HEK293T (cell line): ENCODE results near the gene AGMO.

ENCODE experiments used
- BHLHE40 ChIP-seq: fragments of 450-650 bp; IDR thresholded peaks from 2 replicates; pipeline ENCODE4 v1.6.1; 2016; ENCODE audit warnings: mild to moderate bottlenecking, moderate library complexity, borderline replicate concordance
- CTBP1 ChIP-seq: fragments of 450-650 bp; IDR thresholded peaks from 2 replicates; pipeline ENCODE4 v1.6.1; 2016; ENCODE audit warnings: borderline replicate concordance
- ELF4 ChIP-seq: fragments of 450-650 bp; IDR thresholded peaks from 2 replicates; pipeline ENCODE4 v1.6.1; 2017; ENCODE audit warnings: antibody characterized with exemption
- FOXA1 ChIP-seq: fragments of 450-650 bp; IDR thresholded peaks from 2 replicates; pipeline ENCODE4 v1.6.1; 2016; ENCODE audit warnings: mild to moderate bottlenecking
- FOXK2 ChIP-seq: fragments of 450-650 bp; IDR thresholded peaks from 2 replicates; pipeline ENCODE4 v1.6.1; 2016; ENCODE audit warnings: mild to moderate bottlenecking
- FOXM1 ChIP-seq: fragments of 450-650 bp; IDR thresholded peaks from 2 replicates; pipeline ENCODE4 v1.6.1; 2017; ENCODE audit warnings: mild to moderate bottlenecking, borderline replicate concordance
- L3MBTL2 ChIP-seq: fragments of 450-650 bp; conservative IDR thresholded peaks from 2 replicates; pipeline ENCODE4 v1.6.1; 2016; ENCODE audit warnings: mild to moderate bottlenecking
- LEF1 ChIP-seq: fragments of 450-650 bp; IDR thresholded peaks from 2 replicates; pipeline ENCODE4 v1.6.1; 2017; ENCODE audit warnings: mild to moderate bottlenecking, borderline replicate concordance
- SP1 ChIP-seq: fragments of 450-650 bp; IDR thresholded peaks from 2 replicates; pipeline ENCODE4 v1.6.1; 2017
- SUZ12 ChIP-seq: fragments of 450-650 bp; IDR thresholded peaks from 2 replicates; pipeline ENCODE4 v1.6.1; 2016; ENCODE audit warnings: mild to moderate bottlenecking

DNA sequence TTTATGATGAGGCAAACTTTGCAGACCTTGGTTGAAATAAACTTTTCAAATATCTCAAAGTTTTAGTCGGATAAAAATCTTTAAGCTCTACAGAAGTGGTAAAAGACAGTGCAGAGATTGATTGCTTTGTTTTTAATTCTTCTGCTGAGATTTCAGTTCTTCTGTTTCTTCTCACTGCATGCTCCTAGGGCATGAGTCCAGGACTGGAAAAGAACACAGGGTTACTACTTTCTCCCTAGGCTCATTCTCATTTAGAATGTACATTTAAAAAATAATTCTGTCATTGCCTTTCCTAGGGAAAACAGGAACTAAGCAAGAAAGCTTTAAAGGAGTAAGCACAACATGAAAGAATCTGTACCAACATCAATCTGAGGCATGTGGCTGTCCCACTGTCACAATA, 402.6 kb downstream of the AGMO start:
- TF ChIP-seq FOXA1 = no peak
- no peak for TF ChIP-seq BHLHE40
- no peak for TF ChIP-seq ELF4
- TF ChIP-seq FOXK2 = no peak
- no peak for TF ChIP-seq FOXM1
- TF ChIP-seq SUZ12 = no peak
- no peak for TF ChIP-seq SP1
- no peak for TF ChIP-seq LEF1
- TF ChIP-seq CTBP1 = no peak
- no peak for TF ChIP-seq L3MBTL2
